K562 (cell line): Measurements from ENCODE around the gene TTN. TPM values are rescaled to one million over a fixed set of nuclear protein-coding genes. Genes with fewer than 3 reads are reported as not detected.

Source experiments
- BCOR ChIP-seq: fragments of 450-650 bp; IDR thresholded peaks from 2 replicates; pipeline ENCODE4 v1.6.1; 2016
- BHLHE40 ChIP-seq: IDR thresholded peaks from 2 replicates; pipeline ENCODE4 v1.6.1; 2011; ENCODE audit warnings: low read length, improper control_type of control experiment
- CCAR2 ChIP-seq: fragments of 200-400 bp; formaldehyde crosslinking; IDR thresholded peaks from 2 replicates; pipeline ENCODE4 v1.6.1; 2017; ENCODE audit warnings: mild to moderate bottlenecking, low read depth, low read length
- HDAC1 ChIP-seq, 2 experiments: fragments of 450-650 bp; IDR thresholded peaks; 2 replicates each; pipeline ENCODE4 v1.6.1; 2016 to 2017; ENCODE audit warnings: inconsistent platforms in 1 of 2, mild to moderate bottlenecking in 1 of 2, moderate library complexity in 1 of 2
- ILF3 ChIP-seq: fragments of 450-650 bp; IDR thresholded peaks from 2 replicates; pipeline ENCODE4 v1.6.1; 2018; ENCODE audit warnings: antibody characterized with exemption, mild to moderate bottlenecking, moderate library complexity, borderline replicate concordance
- MBD2 ChIP-seq: sonication (generic); IDR thresholded peaks from 2 replicates; pipeline ENCODE4 v1.6.1; 2016; ENCODE audit warnings: low read depth, borderline replicate concordance
- OTX1 ChIP-seq: fragments of 450-650 bp; formaldehyde crosslinking; IDR thresholded peaks from 2 replicates; pipeline ENCODE4 v1.4.0; 2022; ENCODE audit warnings: mild to moderate bottlenecking
- POLR3G ChIP-seq: IDR thresholded peaks from 2 replicates; pipeline ENCODE4 v1.6.1; 2011; ENCODE audit not compliant: insufficient read length, insufficient replicate concordance; ENCODE audit errors: extremely low read depth
- RBM15 ChIP-seq: fragments of 200-400 bp; formaldehyde crosslinking; IDR thresholded peaks from 2 replicates; pipeline ENCODE4 v1.6.1; 2018; ENCODE audit warnings: mild to moderate bottlenecking, low read length, moderate library complexity; ENCODE audit not compliant: insufficient read depth
- THAP7 ChIP-seq: fragments of 250-450 bp; sonication (Bioruptor Pico); IDR thresholded peaks from 2 replicates; pipeline ENCODE4 v1.5.0; 2021
- polyA plus RNA-seq, 8 experiments: library from polyadenylated mRNA; depleted of rRNA in 4 of 8; stranded (reverse) in 5 of 8; unstranded in 3 of 8; fragments of >200 nt; fragmentation: Nextera tagmentation in 2 of 8; fragmentation: Illumina TruSeq in 1 of 8; extraction: Ambion mirVana in 2 of 8; extraction: Trizol in 1 of 8; gene quantifications; 2 replicates each; pipeline versions ENCODE4 v1.2.1 to v1.2.3, GENCODE V29; 2011 to 2014; ENCODE audit warnings: inconsistent platforms in 1 of 8, missing spikeins in 1 of 8
- total RNA-seq, 7 experiments: library from RNA; depleted of rRNA in 6 of 7; stranded (reverse); fragments of >200 nt in 6 of 7; fragmentation: Illumina TruSeq in 2 of 7; extraction: Trizol in 2 of 7; gene quantifications; 2 replicates each; pipeline versions ENCODE4 v1.2.1 to v1.2.3, GENCODE V29; 2011 to 2021; ENCODE audit warnings: low replicate concordance in 1 of 7
- TF ChIP-seq, protein P1 (sequence below), 3 experiments: IDR thresholded peaks in 2 of 3; conservative IDR thresholded peaks in 1 of 3; 2 replicates each; pipeline ENCODE4 v1.5.1; 2011 to 2012; ENCODE audit warnings: low read length in 3 of 3, mild to moderate bottlenecking in 3 of 3, control low read depth in 2 of 3, improper control_type of control experiment in 1 of 3, inconsistent platforms in 1 of 3, low read depth in 1 of 3, mixed read lengths in 1 of 3, moderate library complexity in 1 of 3; ENCODE audit not compliant: insufficient read depth in 2 of 3
- TF ChIP-seq, protein P2 (sequence below), 3 experiments: fragments of 200-800 bp in 1 of 3; sonication (Bioruptor generic) in 1 of 3; sonication (generic) in 1 of 3; formaldehyde crosslinking in 1 of 3; IDR thresholded peaks; 2 replicates each; pipeline versions ENCODE4 v1.6.1 to v1.8.0; 2016 to 2022; ENCODE audit warnings: mild to moderate bottlenecking in 2 of 3, missing compliant biosample characterization in 2 of 3, missing genetic modification characterization in 2 of 3, missing genetic modification reagents in 1 of 3
- TF ChIP-seq, protein P3 (sequence below): fragments of 250-450 bp; sonication (Bioruptor Pico); IDR thresholded peaks from 2 replicates; pipeline ENCODE4 v1.8.0; 2022; ENCODE audit warnings: moderate library complexity, mild to moderate bottlenecking, inconsistent platforms
- TF ChIP-seq, protein P4 (sequence below), 2 experiments: fragments of 450-650 bp; conservative IDR thresholded peaks; 2 replicates each; pipeline ENCODE4 v1.6.1; 2017; ENCODE audit warnings: mild to moderate bottlenecking in 2 of 2, moderate library complexity in 2 of 2
- TF ChIP-seq, protein P5 (sequence below): sonication (generic); formaldehyde crosslinking; IDR thresholded peaks from 2 replicates; pipeline ENCODE4 v1.8.1; 2023; ENCODE audit warnings: missing genetic modification reagents, mild to moderate bottlenecking, borderline replicate concordance

Gene TTN
- total and polyA plus RNA-seq, 9 of the 15 experiments (the other 6 are each of a cell fraction or from before 2014, with no cell fraction given) = under 0.01 to 0.20 (median 0.04) TPM; not detected in 1

GRCh38 chr2:178478439-178479274 is 328.6 kb downstream of the TTN start, which contains the start of gene FKBP7 (continued):
- peak in 1 of 2 experiments; percentile 80; a peak in 2 of 4 replicates for TF ChIP-seq HDAC1 (IDR thresholded peaks at IDR 0.05)
- no peak for TF ChIP-seq POLR3G
- TF ChIP-seq, protein P1, sequence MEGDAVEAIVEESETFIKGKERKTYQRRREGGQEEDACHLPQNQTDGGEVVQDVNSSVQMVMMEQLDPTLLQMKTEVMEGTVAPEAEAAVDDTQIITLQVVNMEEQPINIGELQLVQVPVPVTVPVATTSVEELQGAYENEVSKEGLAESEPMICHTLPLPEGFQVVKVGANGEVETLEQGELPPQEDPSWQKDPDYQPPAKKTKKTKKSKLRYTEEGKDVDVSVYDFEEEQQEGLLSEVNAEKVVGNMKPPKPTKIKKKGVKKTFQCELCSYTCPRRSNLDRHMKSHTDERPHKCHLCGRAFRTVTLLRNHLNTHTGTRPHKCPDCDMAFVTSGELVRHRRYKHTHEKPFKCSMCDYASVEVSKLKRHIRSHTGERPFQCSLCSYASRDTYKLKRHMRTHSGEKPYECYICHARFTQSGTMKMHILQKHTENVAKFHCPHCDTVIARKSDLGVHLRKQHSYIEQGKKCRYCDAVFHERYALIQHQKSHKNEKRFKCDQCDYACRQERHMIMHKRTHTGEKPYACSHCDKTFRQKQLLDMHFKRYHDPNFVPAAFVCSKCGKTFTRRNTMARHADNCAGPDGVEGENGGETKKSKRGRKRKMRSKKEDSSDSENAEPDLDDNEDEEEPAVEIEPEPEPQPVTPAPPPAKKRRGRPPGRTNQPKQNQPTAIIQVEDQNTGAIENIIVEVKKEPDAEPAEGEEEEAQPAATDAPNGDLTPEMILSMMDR (IDR thresholded peaks at IDR 0.05 in 2 of 3, conservative IDR thresholded peaks at IDR 0.05 in 1 of 3; ENCODE audit: insufficient read depth in 2 of 3, low read depth in 1 of 3, low read length in 3 of 3) = peak; percentile 94 to 97 (median 96)
- peak; percentile 43; the same call in 1 of the 2 replicates for TF ChIP-seq OTX1 (CRISPR knock-in tag)
- peak; percentile 37 for TF ChIP-seq BCOR
- TF ChIP-seq MBD2 = peak; percentile 19; the same call in 1 of the 2 replicates
- TF ChIP-seq, protein P2, sequence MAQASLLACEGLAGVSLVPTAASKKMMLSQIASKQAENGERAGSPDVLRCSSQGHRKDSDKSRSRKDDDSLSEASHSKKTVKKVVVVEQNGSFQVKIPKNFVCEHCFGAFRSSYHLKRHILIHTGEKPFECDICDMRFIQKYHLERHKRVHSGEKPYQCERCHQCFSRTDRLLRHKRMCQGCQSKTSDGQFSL (CRISPR knock-in tag; IDR thresholded peaks at IDR 0.05) = no peak
- TF ChIP-seq, protein P2 (tag; IDR thresholded peaks at IDR 0.05) = no peak
- TF ChIP-seq THAP7 = no peak
- no peak for TF ChIP-seq CCAR2
- TF ChIP-seq, protein P3, sequence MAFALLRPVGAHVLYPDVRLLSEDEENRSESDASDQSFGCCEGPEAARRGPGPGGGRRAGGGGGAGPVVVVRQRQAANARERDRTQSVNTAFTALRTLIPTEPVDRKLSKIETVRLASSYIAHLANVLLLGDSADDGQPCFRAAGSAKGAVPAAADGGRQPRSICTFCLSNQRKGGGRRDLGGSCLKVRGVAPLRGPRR (CRISPR knock-in tag) = no peak
- no peak for TF ChIP-seq ILF3
- TF ChIP-seq BHLHE40 = peak; percentile 45; the same call in 1 of the 2 replicates
- TF ChIP-seq, protein P4, sequence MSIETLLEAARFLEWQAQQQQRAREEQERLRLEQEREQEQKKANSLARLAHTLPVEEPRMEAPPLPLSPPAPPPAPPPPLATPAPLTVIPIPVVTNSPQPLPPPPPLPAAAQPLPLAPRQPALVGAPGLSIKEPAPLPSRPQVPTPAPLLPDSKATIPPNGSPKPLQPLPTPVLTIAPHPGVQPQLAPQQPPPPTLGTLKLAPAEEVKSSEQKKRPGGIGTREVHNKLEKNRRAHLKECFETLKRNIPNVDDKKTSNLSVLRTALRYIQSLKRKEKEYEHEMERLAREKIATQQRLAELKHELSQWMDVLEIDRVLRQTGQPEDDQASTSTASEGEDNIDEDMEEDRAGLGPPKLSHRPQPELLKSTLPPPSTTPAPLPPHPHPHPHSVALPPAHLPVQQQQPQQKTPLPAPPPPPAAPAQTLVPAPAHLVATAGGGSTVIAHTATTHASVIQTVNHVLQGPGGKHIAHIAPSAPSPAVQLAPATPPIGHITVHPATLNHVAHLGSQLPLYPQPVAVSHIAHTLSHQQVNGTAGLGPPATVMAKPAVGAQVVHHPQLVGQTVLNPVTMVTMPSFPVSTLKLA (conservative IDR thresholded peaks at IDR 0.05) = peak; percentile 90 to 92
- TF ChIP-seq, protein P5, sequence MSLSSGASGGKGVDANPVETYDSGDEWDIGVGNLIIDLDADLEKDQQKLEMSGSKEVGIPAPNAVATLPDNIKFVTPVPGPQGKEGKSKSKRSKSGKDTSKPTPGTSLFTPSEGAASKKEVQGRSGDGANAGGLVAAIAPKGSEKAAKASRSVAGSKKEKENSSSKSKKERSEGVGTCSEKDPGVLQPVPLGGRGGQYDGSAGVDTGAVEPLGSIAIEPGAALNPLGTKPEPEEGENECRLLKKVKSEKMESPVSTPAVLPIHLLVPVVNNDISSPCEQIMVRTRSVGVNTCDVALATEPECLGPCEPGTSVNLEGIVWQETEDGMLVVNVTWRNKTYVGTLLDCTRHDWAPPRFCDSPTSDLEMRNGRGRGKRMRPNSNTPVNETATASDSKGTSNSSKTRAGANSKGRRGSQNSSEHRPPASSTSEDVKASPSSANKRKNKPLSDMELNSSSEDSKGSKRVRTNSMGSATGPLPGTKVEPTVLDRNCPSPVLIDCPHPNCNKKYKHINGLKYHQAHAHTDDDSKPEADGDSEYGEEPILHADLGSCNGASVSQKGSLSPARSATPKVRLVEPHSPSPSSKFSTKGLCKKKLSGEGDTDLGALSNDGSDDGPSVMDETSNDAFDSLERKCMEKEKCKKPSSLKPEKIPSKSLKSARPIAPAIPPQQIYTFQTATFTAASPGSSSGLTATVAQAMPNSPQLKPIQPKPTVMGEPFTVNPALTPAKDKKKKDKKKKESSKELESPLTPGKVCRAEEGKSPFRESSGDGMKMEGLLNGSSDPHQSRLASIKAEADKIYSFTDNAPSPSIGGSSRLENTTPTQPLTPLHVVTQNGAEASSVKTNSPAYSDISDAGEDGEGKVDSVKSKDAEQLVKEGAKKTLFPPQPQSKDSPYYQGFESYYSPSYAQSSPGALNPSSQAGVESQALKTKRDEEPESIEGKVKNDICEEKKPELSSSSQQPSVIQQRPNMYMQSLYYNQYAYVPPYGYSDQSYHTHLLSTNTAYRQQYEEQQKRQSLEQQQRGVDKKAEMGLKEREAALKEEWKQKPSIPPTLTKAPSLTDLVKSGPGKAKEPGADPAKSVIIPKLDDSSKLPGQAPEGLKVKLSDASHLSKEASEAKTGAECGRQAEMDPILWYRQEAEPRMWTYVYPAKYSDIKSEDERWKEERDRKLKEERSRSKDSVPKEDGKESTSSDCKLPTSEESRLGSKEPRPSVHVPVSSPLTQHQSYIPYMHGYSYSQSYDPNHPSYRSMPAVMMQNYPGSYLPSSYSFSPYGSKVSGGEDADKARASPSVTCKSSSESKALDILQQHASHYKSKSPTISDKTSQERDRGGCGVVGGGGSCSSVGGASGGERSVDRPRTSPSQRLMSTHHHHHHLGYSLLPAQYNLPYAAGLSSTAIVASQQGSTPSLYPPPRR (CRISPR knock-in tag) = no peak
- no peak for TF ChIP-seq RBM15
